HepG2 (cell line): Measurements from ENCODE around the gene CNOT10. TPM values are rescaled to one million over a fixed set of nuclear protein-coding genes. Genes with fewer than 3 reads are reported as not detected.

ENCODE experiments used
- ATF7 ChIP-seq, 2 experiments: fragments of 450-650 bp in 1 of 2; sonication (generic) in 1 of 2; formaldehyde crosslinking in 1 of 2; IDR thresholded peaks; 2 replicates each; pipeline versions ENCODE4 v1.4.0 to v1.6.1; 2016 to 2020; ENCODE audit warnings: antibody characterized with exemption in 1 of 2, mild to moderate bottlenecking in 1 of 2, missing genetic modification reagents in 1 of 2
- HNF1A ChIP-seq, 2 experiments: sonication (generic) in 1 of 2; formaldehyde crosslinking in 1 of 2; IDR thresholded peaks; 2 replicates each; pipeline versions ENCODE4 v1.4.0 to v1.6.1; 2016 to 2020; ENCODE audit warnings: borderline replicate concordance in 1 of 2, low read depth in 1 of 2, mild to moderate bottlenecking in 1 of 2, missing genetic modification reagents in 1 of 2
- NFRKB ChIP-seq: fragments of 450-650 bp; IDR thresholded peaks from 2 replicates; pipeline ENCODE4 v1.6.1; 2017
- RBM22 ChIP-seq: fragments of 200-400 bp; formaldehyde crosslinking; optimal IDR thresholded peaks from 2 replicates; pipeline ENCODE3; 2017; ENCODE audit warnings: mild to moderate bottlenecking, low read length, moderate library complexity
- SALL1 ChIP-seq: sonication (generic); formaldehyde crosslinking; IDR thresholded peaks from 2 replicates; pipeline ENCODE4 v1.8.0; 2022; ENCODE audit warnings: mild to moderate bottlenecking, missing genetic modification reagents
- ZBED4 ChIP-seq: sonication (generic); formaldehyde crosslinking; IDR thresholded peaks from 2 replicates; pipeline ENCODE4 v1.4.0; 2020; ENCODE audit warnings: missing genetic modification reagents, borderline replicate concordance
- ZBTB20 ChIP-seq: sonication (generic); formaldehyde crosslinking; IDR thresholded peaks from 2 replicates; pipeline ENCODE4 v1.8.1; 2023; ENCODE audit warnings: missing genetic modification reagents, low read depth, mild to moderate bottlenecking, borderline replicate concordance
- polyA plus RNA-seq, 8 experiments: library from polyadenylated mRNA; depleted of rRNA in 3 of 8; stranded (reverse) in 7 of 8; unstranded in 1 of 8; fragments of >200 nt; fragmentation: Illumina TruSeq in 4 of 8; extraction: Trizol in 4 of 8; gene quantifications; 2 replicates each; pipeline versions ENCODE4 v1.2.1 to v1.2.3, GENCODE V29; 2011 to 2016; ENCODE audit warnings: low read depth in 4 of 8, missing spikeins in 1 of 8, mixed read lengths in 1 of 8; ENCODE audit not compliant: insufficient read depth in 1 of 8
- total RNA-seq, 5 experiments: library from RNA; depleted of rRNA; stranded (reverse); fragments of >200 nt; fragmentation: Illumina TruSeq; extraction: Trizol; gene quantifications; 2 replicates each; pipeline ENCODE4 v1.2.3, GENCODE V29; 2016; ENCODE audit warnings: low read depth in 1 of 5
- TF ChIP-seq, protein P1 (sequence below): IDR thresholded peaks from 2 replicates; pipeline ENCODE4 v1.6.1; 2016; ENCODE audit warnings: missing compliant biosample characterization, missing genetic modification reagents, borderline replicate concordance
- TF ChIP-seq, protein P2 (sequence below): sonication (generic); formaldehyde crosslinking; IDR thresholded peaks from 2 replicates; pipeline ENCODE4 v1.5.0; 2020; ENCODE audit warnings: mild to moderate bottlenecking, missing genetic modification reagents, moderate library complexity
- TF ChIP-seq, protein P3 (sequence below): sonication (generic); formaldehyde crosslinking; IDR thresholded peaks from 2 replicates; pipeline ENCODE4 v1.5.0; 2020; ENCODE audit warnings: mild to moderate bottlenecking, missing genetic modification reagents

The CNOT10 gene
- total and polyA plus RNA-seq, 2 of the 13 experiments (the other 11 are each of a cell fraction or from before 2014, with no cell fraction given): 21.2 to 34.1 TPM

DNA sequence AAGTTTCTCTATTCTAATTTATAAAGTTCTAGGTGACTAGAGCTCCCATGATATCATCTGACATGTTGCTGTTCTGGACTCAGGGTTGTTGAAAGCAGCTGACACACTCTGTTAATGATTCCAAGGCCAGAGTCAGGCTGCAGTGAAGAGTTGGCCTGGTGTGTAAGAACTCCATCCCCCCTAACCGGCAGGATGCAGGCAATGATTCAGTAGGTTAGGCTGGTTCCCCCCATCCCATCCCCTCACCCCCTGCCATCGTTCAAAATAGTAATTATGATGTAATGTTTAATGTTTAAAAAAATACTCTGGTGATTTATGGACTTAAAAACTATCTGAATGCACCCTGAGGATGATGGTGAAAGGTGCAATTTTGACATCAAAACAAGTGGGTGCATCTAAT lies 128.2 kb downstream of the CNOT10 start (continued):
- TF ChIP-seq ZBED4 (CRISPR knock-in tag) (no peak), ATF7 (IDR thresholded peaks at IDR 0.05) (peak; percentile 60), ATF7 (CRISPR knock-in tag; IDR thresholded peaks at IDR 0.05) (no peak), SALL1 (peak; percentile 26; the same call in 1 of the 2 replicates), HNF1A (IDR thresholded peaks at IDR 0.05; ENCODE audit: low read depth) (peak; percentile 64), HNF1A (CRISPR knock-in tag; IDR thresholded peaks at IDR 0.05; ENCODE audit: borderline replicate concordance) (no peak), RBM22 (no peak), NFRKB (no peak), ZBTB20 (CRISPR knock-in tag) (no peak)
- TF ChIP-seq, protein P1, sequence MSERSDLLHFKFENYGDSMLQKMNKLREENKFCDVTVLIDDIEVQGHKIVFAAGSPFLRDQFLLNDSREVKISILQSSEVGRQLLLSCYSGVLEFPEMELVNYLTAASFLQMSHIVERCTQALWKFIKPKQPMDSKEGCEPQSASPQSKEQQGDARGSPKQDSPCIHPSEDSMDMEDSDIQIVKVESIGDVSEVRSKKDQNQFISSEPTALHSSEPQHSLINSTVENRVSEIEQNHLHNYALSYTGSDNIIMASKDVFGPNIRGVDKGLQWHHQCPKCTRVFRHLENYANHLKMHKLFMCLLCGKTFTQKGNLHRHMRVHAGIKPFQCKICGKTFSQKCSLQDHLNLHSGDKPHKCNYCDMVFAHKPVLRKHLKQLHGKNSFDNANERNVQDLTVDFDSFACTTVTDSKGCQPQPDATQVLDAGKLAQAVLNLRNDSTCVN (CRISPR knock-in tag): peak; percentile 81
- TF ChIP-seq, protein P2, sequence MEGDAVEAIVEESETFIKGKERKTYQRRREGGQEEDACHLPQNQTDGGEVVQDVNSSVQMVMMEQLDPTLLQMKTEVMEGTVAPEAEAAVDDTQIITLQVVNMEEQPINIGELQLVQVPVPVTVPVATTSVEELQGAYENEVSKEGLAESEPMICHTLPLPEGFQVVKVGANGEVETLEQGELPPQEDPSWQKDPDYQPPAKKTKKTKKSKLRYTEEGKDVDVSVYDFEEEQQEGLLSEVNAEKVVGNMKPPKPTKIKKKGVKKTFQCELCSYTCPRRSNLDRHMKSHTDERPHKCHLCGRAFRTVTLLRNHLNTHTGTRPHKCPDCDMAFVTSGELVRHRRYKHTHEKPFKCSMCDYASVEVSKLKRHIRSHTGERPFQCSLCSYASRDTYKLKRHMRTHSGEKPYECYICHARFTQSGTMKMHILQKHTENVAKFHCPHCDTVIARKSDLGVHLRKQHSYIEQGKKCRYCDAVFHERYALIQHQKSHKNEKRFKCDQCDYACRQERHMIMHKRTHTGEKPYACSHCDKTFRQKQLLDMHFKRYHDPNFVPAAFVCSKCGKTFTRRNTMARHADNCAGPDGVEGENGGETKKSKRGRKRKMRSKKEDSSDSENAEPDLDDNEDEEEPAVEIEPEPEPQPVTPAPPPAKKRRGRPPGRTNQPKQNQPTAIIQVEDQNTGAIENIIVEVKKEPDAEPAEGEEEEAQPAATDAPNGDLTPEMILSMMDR (CRISPR knock-in tag): peak; percentile 15; the same call in 1 of the 2 replicates
- TF ChIP-seq, protein P3, sequence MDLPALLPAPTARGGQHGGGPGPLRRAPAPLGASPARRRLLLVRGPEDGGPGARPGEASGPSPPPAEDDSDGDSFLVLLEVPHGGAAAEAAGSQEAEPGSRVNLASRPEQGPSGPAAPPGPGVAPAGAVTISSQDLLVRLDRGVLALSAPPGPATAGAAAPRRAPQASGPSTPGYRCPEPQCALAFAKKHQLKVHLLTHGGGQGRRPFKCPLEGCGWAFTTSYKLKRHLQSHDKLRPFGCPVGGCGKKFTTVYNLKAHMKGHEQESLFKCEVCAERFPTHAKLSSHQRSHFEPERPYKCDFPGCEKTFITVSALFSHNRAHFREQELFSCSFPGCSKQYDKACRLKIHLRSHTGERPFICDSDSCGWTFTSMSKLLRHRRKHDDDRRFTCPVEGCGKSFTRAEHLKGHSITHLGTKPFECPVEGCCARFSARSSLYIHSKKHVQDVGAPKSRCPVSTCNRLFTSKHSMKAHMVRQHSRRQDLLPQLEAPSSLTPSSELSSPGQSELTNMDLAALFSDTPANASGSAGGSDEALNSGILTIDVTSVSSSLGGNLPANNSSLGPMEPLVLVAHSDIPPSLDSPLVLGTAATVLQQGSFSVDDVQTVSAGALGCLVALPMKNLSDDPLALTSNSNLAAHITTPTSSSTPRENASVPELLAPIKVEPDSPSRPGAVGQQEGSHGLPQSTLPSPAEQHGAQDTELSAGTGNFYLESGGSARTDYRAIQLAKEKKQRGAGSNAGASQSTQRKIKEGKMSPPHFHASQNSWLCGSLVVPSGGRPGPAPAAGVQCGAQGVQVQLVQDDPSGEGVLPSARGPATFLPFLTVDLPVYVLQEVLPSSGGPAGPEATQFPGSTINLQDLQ: no peak
